OCI-LY7 (cell line): ENCODE data around the gene PHACTR4. TPM values are rescaled to one million over a fixed set of nuclear protein-coding genes. Genes with fewer than 3 reads are reported as not detected.

ENCODE experiments used
- BruUV-seq: library from RNA; stranded (reverse); fragments of 400-500 nt; replicated peaks from 2 replicates; lab custom pipeline; 2021; lab: Mats Ljungman, UMichigan
- CTCF ChIA-PET: fragments of 300-600 bp; sonication (Branson Sonifier 250); formaldehyde crosslinking; loops from one replicate; lab custom pipeline; 2022; ENCODE audit warnings: antibody characterized with exemption; ENCODE audit not compliant: unreplicated experiment; lab: Charles Lee
- POLR2A ChIA-PET: fragments of 300-600 bp; sonication (Branson Sonifier 250); formaldehyde crosslinking; loops from one replicate; lab custom pipeline; 2022; ENCODE audit warnings: antibody characterized with exemption; lab: Charles Lee
- DNase-seq: peaks from one replicate; pipeline ENCODE4 v3.0.0-alpha.2; 2015; ENCODE audit warnings: low spot score
- H2AFZ ChIP-seq: fragments of 200-600 bp; sonication (generic), shearing (Covaris generic); 2 replicates; pipeline ENCODE4 v1.6.1; 2014; ENCODE audit warnings: mild to moderate bottlenecking, antibody characterized with exemption, low read length, moderate library complexity
- H3K27ac ChIP-seq: fragments of 200-600 bp; sonication (generic); 2 replicates; pipeline ENCODE4 v1.5.1; 2014; ENCODE audit warnings: mixed run types, low read depth, mild to moderate bottlenecking, moderate library complexity, low read length, inconsistent platforms; ENCODE audit not compliant: poor library complexity, severe bottlenecking
- H3K36me3 ChIP-seq: fragments of 200-600 bp; sonication (generic); 2 replicates; pipeline ENCODE4 v1.6.1; 2014; ENCODE audit warnings: mild to moderate bottlenecking, antibody characterized with exemption, low read length, moderate library complexity, mixed read lengths; ENCODE audit not compliant: insufficient read depth
- H3K4me1 ChIP-seq: fragments of 200-600 bp; sonication (generic); 2 replicates; pipeline ENCODE4 v1.5.1; 2014; ENCODE audit warnings: mild to moderate bottlenecking, low read length; ENCODE audit not compliant: insufficient read depth, poor library complexity, severe bottlenecking
- H3K4me2 ChIP-seq: fragments of 200-600 bp; sonication (generic); 2 replicates; pipeline ENCODE4 v1.6.1; 2014; ENCODE audit warnings: mild to moderate bottlenecking, low read length
- H3K4me3 ChIP-seq: fragments of 200-600 bp; sonication (generic); 2 replicates; pipeline ENCODE4 v1.5.1; 2014; ENCODE audit warnings: mild to moderate bottlenecking, low read depth, low read length; ENCODE audit not compliant: poor library complexity, severe bottlenecking
- H3K79me2 ChIP-seq: fragments of 200-600 bp; sonication (generic); 2 replicates; pipeline ENCODE4 v1.6.1; 2016; ENCODE audit warnings: low read depth, mild to moderate bottlenecking, low read length, moderate library complexity, mixed read lengths; ENCODE audit not compliant: insufficient read depth
- H3K9me2 ChIP-seq: fragments of 200-600 bp; sonication (generic); 2 replicates; pipeline ENCODE4 v1.6.1; 2016; ENCODE audit warnings: mild to moderate bottlenecking, low read length, mixed read lengths; ENCODE audit not compliant: insufficient read depth
- H3K9me3 ChIP-seq: fragments of 200-600 bp; sonication (generic); 2 replicates; pipeline ENCODE4 v1.6.1; 2014; ENCODE audit warnings: mild to moderate bottlenecking, mixed run types, low read length, mixed read lengths
- H4K20me1 ChIP-seq: fragments of 200-600 bp; sonication (generic); 2 replicates; pipeline ENCODE4 v1.6.1; 2014; ENCODE audit warnings: mild to moderate bottlenecking, antibody characterized with exemption, low read length, moderate library complexity, mixed read lengths; ENCODE audit not compliant: insufficient read depth
- CTCF ChIP-seq: fragments of 200-600 bp; sonication (generic); conservative IDR thresholded peaks from 2 replicates; pipeline ENCODE4 v1.5.1; 2014; ENCODE audit warnings: mild to moderate bottlenecking, antibody characterized with exemption, low read length, moderate library complexity, mixed read lengths
- EZH2phosphoT487 ChIP-seq: fragments of 200-600 bp; sonication (generic); IDR thresholded peaks from 2 replicates; pipeline ENCODE4 v1.6.1; 2018; ENCODE audit warnings: low read depth, borderline replicate concordance, mild to moderate bottlenecking, mixed run types, antibody characterized with exemption, low read length, moderate library complexity, mixed read lengths
- intact Hi-C: fragments of 100-400 bp; cut with micrococcal nuclease; formaldehyde crosslinking; loops from one replicate; pipeline ENCODE4 v1.10.0; 2022; ENCODE audit not compliant: unreplicated experiment
- total RNA-seq, 2 experiments: library from RNA; depleted of rRNA in 1 of 2; stranded (reverse); fragments of >200 nt in 1 of 2; shearing (Covaris generic) in 1 of 2; gene quantifications; 2 replicates each; pipeline ENCODE4 v1.2.3, GENCODE V29; 2014 to 2022

Gene PHACTR4
- total RNA-seq, 2 experiments from 2014 or later = 17.8 to 44.9 TPM

- Histone ChIP-seq H3K4me2 (no peak overlapping the region), H3K9me2 (no peaks in the 10 kb centered on the region), H2AFZ (no peak overlapping the region), H3K79me2 (no peaks in the 10 kb centered on the region), H3K4me1 (peaks cover 15% of the 10 kb centered on the region), H3K27ac (no peak overlapping the region), H3K4me3 (no peak overlapping the region), H3K9me3 (no peaks in the 10 kb centered on the region), H3K36me3 (no peaks in the 10 kb centered on the region), H4K20me1 (no peaks in the 10 kb centered on the region)
- CTCF ChIA-PET = no interaction called here
- DNase-seq = peak; percentile 10
- TF ChIP-seq CTCF = no peak
- TF ChIP-seq EZH2phosphoT487 = no peak
- intact Hi-C loops = loop anchor here (5.0 kb wide), 1 partner anchor 33 kb away; no protein-coding TSS in a partner anchor
- BruUV-seq = no TSS peak
- POLR2A ChIA-PET = interaction anchor here (0.7 kb wide), 1 partner anchor 106 kb away, joined by 3 read pairs; no protein-coding TSS in a partner anchor
These were observed 80.4 kb downstream of the PHACTR4 start for GRCh38 chr1:28449904-28450303.

DNA sequence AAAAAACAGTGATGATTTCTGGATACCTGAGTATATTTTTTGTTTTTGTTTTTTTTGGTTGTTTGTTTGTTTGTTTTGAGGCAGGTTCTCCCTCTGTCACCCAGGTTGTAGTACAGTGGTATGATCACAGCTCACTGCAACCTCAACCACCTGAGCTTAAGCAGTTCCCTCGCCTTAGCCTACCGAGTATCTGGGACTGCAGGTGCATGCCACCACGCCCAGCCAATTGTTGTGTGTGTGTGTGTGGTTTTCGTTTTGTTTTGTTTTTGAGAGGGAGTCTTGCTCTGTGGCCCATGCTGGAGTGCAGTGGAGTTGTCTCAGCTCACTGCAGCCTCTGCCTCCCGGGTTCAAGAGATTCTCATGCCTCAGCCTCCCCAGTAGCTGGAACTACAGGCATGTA, 81.0 kb downstream of the PHACTR4 start:
- no peak for DNase-seq
- no peaks in the 10 kb centered on the region for H4K20me1 ChIP-seq
- H3K4me2 ChIP-seq = no peak overlapping the region
- no peak for TF ChIP-seq EZH2phosphoT487
- TF ChIP-seq CTCF = no peak
- peaks cover 18% of the 10 kb centered on the region for H3K4me1 ChIP-seq
- H3K9me3 ChIP-seq = no peaks in the 10 kb centered on the region
- no peaks in the 10 kb centered on the region for H3K9me2 ChIP-seq
- H3K36me3 ChIP-seq = no peaks in the 10 kb centered on the region
- H3K27ac ChIP-seq = no peak overlapping the region
- no TSS peak for BruUV-seq
- no peak overlapping the region for H2AFZ ChIP-seq
- intact Hi-C loops = loop anchor here (5.0 kb wide), 1 partner anchor 33 kb away; no protein-coding TSS in a partner anchor
- no peak overlapping the region for H3K4me3 ChIP-seq
- H3K79me2 ChIP-seq = no peaks in the 10 kb centered on the region
- CTCF ChIA-PET = no interaction called here
- POLR2A ChIA-PET = interaction anchor here (0.6 kb wide), 1 partner anchor 869 kb away, joined by 5 read pairs; no protein-coding TSS in a partner anchor

DNA sequence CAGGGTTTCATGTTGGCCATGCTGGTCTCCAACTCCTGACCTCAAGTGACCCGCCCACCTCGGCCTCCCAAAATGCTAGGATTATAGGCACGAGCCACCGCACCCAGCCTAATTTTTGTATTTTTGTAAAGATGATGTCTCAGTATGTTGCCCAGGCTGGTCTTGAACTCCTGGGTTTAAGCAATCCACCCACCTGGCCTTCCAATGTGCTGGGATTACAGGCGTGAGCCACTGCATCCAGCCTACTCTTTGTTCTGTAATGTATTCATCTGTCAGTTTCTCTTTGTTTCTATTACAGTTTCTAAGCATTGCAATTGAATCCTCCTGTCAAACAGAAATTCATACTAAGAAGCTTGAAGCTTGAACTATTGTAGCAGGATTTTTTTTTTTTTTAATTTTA, 81.5 kb downstream of the PHACTR4 start:
- CTCF ChIA-PET = no interaction called here
- BruUV-seq = no TSS peak

More for the DNA sequence above, 81.5 kb downstream of the PHACTR4 start:
- Histone ChIP-seq H3K9me2 (no peaks in the 10 kb centered on the region), H3K4me2 (no peak overlapping the region), H3K4me1 (peaks cover 22% of the 10 kb centered on the region), H3K36me3 (no peaks in the 10 kb centered on the region), H3K79me2 (no peaks in the 10 kb centered on the region), H3K4me3 (no peak overlapping the region), H3K27ac (no peak overlapping the region), H3K9me3 (no peaks in the 10 kb centered on the region), H2AFZ (no peak overlapping the region), H4K20me1 (no peaks in the 10 kb centered on the region)
- POLR2A ChIA-PET = interaction anchor here (0.6 kb wide), 1 partner anchor 869 kb away, joined by 5 read pairs; no protein-coding TSS in a partner anchor
- DNase-seq = no peak
- intact Hi-C loops = loop anchor here (5.0 kb wide), 1 partner anchor 34 kb away; no protein-coding TSS in a partner anchor
- TF ChIP-seq CTCF (no peak), EZH2phosphoT487 (no peak)
